ENCODE data around the gene SUSD2. TPM values are rescaled to one million over a fixed set of nuclear protein-coding genes. Genes with fewer than 3 reads are reported as not detected.

SUSD2 gene
- total and polyA plus RNA-seq, 2 of the 8 experiments (the other 6 are each of a cell fraction or from before 2014, with no cell fraction given): 2.0 to 4.8 TPM

- H3K56ac ChIP-seq (replicated peaks; ENCODE audit: insufficient read length, low read depth, low read length): no peak overlapping the region
- no peak overlapping the region for H2BK120ac ChIP-seq (replicated peaks; ENCODE audit: low read depth, low read length)
- H4K91ac ChIP-seq (replicated peaks; ENCODE audit: insufficient read length, low read length): no peak overlapping the region
- H3K4me2 ChIP-seq (ENCODE audit: insufficient read depth in 1 of 2, low read depth in 2 of 2, low read length in 2 of 2): no peak overlapping the region
- H2BK15ac ChIP-seq (ENCODE audit: low read length): no peak overlapping the region
- H3K4me3 ChIP-seq (ENCODE audit: extremely low read depth in 1 of 4, insufficient read depth in 2 of 4, low read depth in 3 of 4, low read length in 4 of 4): no peak overlapping the region
- no peak overlapping the region for H4K8ac ChIP-seq (ENCODE audit: extremely low read depth, insufficient read depth, low read length)
- DNase-seq (ENCODE audit: low read depth in 1 of 2, low spot score in 2 of 2) (no peak), FAIRE-seq (no peak)
- ChIA-PET CTCF (ENCODE audit: partially characterized antibody) (interaction anchor here (0.9 to 5.9 kb wide), 7 partner anchors 11 to 276 kb away, joined by 3 to 67 read pairs (median 3); no protein-coding TSS in a partner anchor), POLR2A (ENCODE audit: partially characterized antibody) (no interaction called here)
- no peaks in the 10 kb centered on the region; the same call in 1 of the 2 replicates for H3K23me2 ChIP-seq (ENCODE audit: low read depth, low read length)
- H3K36me3 ChIP-seq (ENCODE audit: control insufficient read depth in 2 of 4, insufficient read depth in 4 of 4, low read length in 3 of 4): no peaks in the 10 kb centered on the region; a peak in 1 of 8 replicates
- peaks cover 0 to 6% of the 10 kb centered on the region in 2 experiments for H4K20me1 ChIP-seq (replicated peaks in 1 of 2; ENCODE audit: control insufficient read depth in 1 of 2, insufficient read depth in 2 of 2, low read length in 2 of 2)
- no peak overlapping the region for H3K4ac ChIP-seq (replicated peaks; ENCODE audit: insufficient read length, low read depth, low read length)
- peak overlapping the region; percentile 26; the same call in 1 of the 2 replicates for H2BK5ac ChIP-seq (ENCODE audit: low read depth, low read length)
- no peak overlapping the region for H2AFZ ChIP-seq (ENCODE audit: low read length)
- H3K18ac ChIP-seq (ENCODE audit: extremely low read depth, low read length): peak overlapping the region; percentile 1; the same call in 1 of the 2 replicates
- H2BK20ac ChIP-seq (ENCODE audit: low read length): peak overlapping the region; percentile 21; the same call in 1 of the 2 replicates
- peaks cover 5 to 19% (median 11%) of the 10 kb centered on the region in 4 experiments for H3K4me1 ChIP-seq (replicated peaks in 1 of 4; ENCODE audit: control insufficient read depth in 3 of 4, insufficient read depth in 4 of 4, low read length in 3 of 4)
- no peak overlapping the region for H2AK5ac ChIP-seq (ENCODE audit: low read depth, low read length)
- H3K23ac ChIP-seq (ENCODE audit: insufficient read length): no peak overlapping the region
- H3K27ac ChIP-seq (ENCODE audit: low read depth, low read length): no peak overlapping the region
- H3K14ac ChIP-seq (ENCODE audit: insufficient read length): no peak overlapping the region
- WGBS, 2 experiments (ENCODE audit: extremely low coverage in 1 of 2, insufficient coverage in 1 of 2, insufficient read length in 1 of 2, insufficient replicate concordance in 2 of 2, low coverage in 1 of 2, low lambda C conversion rate in 2 of 2, missing lambda C conversion rate in 1 of 2): 96% methylated on average over 2 of the region's 2 CpGs; no CpG with 5 or more reads in 1 of the 2 experiments
- peaks cover 6% of the 10 kb centered on the region; the same call in 1 of the 2 replicates for H3K79me1 ChIP-seq (ENCODE audit: low read depth, low read length)
- H3K79me2 ChIP-seq (ENCODE audit: control insufficient read depth in 1 of 2, insufficient read depth in 2 of 2, low read length in 2 of 2): no peaks in the 10 kb centered on the region
- H3K27me3 ChIP-seq (replicated peaks in 1 of 4; ENCODE audit: control insufficient read depth in 3 of 4, extremely low read depth in 1 of 4, insufficient read depth in 3 of 4, low read length in 3 of 4): no peaks in the 10 kb centered on the region
- no peak overlapping the region; a peak in 1 of 7 replicates for H3K9ac ChIP-seq (replicated peaks in 1 of 4; ENCODE audit: extremely low read depth in 1 of 4, low read depth in 3 of 4, low read length in 3 of 4)
- no peak for TF ChIP-seq SIRT6 (IDR thresholded peaks at IDR 0.05; ENCODE audit: low read length)
- no peak for TF ChIP-seq RFX5 (IDR thresholded peaks at IDR 0.05; ENCODE audit: borderline replicate concordance, low read depth, low read length)
- TF ChIP-seq SP1 (IDR thresholded peaks at IDR 0.05; ENCODE audit: low read depth, low read length): no peak
- no peak for TF ChIP-seq CEBPB (IDR thresholded peaks at IDR 0.05; ENCODE audit: low read depth, low read length)
- no peak for TF ChIP-seq YY1 (IDR thresholded peaks at IDR 0.05; ENCODE audit: low read depth, low read length)
- no peak for TF ChIP-seq BCL11A (IDR thresholded peaks at IDR 0.05; ENCODE audit: low read depth in 2 of 2, low read length in 2 of 2)
- TF ChIP-seq KDM5A (IDR thresholded peaks at IDR 0.05; ENCODE audit: low read length): no peak
- TF ChIP-seq MAFK (IDR thresholded peaks at IDR 0.05; ENCODE audit: low read depth, low read length): no peak
- TF ChIP-seq CHD1 (IDR thresholded peaks at IDR 0.05; ENCODE audit: low read depth, low read length): no peak
- TF ChIP-seq SIX5 (IDR thresholded peaks at IDR 0.05; ENCODE audit: low read depth, low read length): no peak
- TF ChIP-seq EP300 (IDR thresholded peaks at IDR 0.05; ENCODE audit: borderline replicate concordance in 1 of 2, low read depth in 2 of 2, low read length in 2 of 2): no peak
- H3K9me3 ChIP-seq (ENCODE audit: insufficient read depth in 2 of 2, low read depth in 1 of 2, low read length in 1 of 2): no peaks in the 10 kb centered on the region
- no peak overlapping the region for H4K5ac ChIP-seq (ENCODE audit: insufficient read length, low read depth, low read length)
- no peak overlapping the region; the same call in 1 of the 2 replicates for H2BK12ac ChIP-seq (ENCODE audit: low read depth, low read length)
Observed at GRCh38 chr22:24144778-24145085, 36.6 kb upstream of the SUSD2 start.
